NCI-H2196 (cell line): ENCODE results near the gene LRRK2.
"Not testable (repeated sequence)": the region's sequence is repeated elsewhere in the genome, so short reads cannot be mapped to it uniquely, and the experiment has no call there.

Experiments
- DNase-seq: peaks from one replicate; lab custom pipeline; 2025; ENCODE audit not compliant: unreplicated experiment; lab: John Stamatoyannopoulos, UW

LRRK2 gene

DNA sequence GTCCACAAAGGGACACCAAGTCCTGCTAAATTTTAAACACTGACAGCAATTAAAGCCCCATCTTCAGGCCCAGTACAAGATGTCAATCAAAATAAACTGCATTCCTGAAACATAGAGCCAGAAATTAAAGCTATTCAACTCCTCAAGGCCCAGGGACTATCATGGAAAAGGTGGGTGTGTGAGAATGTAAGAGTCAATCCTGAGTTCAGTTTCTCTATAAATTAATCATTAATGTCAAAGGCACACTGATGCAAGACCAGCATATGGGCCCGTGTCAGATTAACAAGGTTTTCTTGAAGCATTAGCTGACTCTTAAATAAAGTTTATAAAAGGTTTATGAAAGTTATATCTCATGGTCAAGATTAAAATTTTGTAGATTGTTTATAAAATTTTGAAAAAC lies 13.6 kb upstream of the LRRK2 start:
- not testable (repeated sequence) for DNase-seq

DNA sequence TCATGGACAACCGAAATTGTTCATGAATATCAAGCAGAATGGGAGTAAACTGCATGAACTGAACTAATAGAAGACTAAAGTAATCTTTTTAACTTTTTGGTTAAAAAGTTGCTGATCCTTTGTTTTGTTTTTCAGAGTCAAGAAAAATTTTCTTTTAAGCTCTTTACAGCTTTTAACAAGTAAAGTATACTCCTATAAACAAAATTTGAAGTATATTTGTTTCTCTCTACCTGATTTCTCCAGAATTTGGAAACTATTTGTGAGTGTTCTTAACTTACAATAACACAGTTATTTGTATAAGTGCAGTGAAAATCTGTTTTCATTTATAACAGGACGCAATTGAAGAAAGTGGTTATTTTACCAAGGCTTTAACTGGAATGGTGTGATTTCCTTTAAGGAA lies 12.2 kb upstream of the LRRK2 start:
- no peak for DNase-seq

DNA sequence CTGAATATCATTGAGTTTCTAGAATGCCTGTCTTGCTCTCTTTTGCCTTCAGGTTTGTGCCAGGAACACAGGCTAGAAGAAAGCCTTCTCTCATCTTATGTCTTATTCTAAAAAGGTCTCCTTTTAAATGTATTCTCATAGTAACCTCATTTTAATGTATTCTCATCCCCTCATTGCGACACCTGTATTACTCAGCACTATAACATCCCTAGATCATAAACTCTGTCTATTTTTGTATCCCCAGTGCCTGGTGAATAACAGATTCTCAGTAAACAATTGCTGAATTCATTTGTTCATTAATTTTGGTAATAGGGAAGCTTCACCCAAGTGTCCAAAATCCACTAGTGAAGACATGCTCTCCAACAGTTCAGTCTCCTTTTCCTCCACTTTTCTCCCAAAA lies 8.8 kb upstream of the LRRK2 start:
- no peak for DNase-seq

DNA sequence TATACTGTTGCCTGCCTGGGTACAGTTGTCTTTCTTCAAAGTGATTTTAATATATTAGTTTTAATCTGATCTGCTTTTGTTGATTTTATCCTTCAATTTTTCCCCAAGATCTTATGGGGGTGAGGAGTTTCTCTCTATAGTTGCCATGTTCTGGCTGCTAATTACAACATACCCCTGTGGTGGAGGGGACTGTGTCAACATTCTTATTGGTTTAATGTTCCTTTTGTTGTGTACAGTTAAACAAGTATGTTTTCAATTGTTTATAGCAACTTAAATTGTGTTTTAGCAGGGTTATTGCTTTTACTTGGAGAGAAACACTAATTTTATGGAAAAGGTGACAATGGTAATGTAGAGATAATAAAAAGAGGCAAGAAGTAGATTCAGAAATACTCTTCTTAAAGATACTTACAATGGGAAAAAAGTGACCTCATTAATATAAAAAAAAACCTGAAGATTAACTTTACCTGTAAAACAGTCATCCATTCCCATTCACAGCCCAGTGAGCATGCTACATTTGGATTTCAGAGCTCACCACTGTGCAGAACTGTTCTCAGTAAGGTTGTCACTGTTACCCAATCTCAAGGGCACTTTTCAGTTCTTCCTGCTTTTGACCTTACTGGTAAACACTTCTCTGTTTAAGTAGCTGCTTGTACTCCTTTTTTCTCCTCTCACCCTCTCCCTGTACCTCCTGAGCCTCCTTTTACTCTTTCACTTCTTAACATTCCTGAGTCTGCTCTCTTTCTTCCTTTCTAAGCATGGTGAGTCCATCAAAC lies 8.1 kb upstream of the LRRK2 start:
- no peak for DNase-seq

DNA sequence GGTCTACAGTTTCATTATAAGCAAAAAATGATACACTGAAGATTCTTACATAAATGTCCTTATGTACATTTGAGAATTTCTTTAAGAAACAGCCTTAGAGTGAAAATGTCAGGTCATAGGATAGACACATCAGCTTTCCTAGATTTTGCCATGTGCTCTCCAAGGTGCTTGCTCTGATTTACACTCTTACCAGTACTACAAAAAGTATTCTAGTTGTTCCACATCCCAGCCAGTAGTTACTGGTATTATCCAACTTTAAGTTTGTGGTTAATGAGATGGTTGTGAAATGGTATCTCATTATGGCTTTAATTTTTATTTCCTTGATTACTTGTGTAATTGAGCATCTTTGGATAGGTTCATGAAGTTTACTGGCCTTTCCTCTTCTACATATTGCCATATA lies 5.0 kb upstream of the LRRK2 start:
- no peak for DNase-seq

DNA sequence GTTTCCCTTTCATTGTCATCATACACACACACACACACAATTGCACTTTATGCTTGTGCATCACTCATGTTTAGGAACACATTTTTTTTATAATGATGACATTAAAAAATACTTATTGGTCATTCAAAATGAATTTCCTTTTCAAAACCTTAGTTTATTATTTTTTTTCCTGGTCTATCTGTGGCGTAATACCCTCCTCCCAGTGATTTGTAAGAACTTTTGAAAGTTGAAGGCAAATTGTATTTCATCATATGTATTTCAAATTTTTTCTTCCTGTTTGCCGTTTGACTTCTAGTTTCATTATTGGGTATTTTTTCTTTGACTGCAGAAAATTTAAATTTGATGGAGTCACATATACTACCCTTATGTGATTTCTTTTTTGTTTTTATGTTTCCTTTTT lies 2.5 kb upstream of the LRRK2 start:
- DNase-seq: no peak

DNA sequence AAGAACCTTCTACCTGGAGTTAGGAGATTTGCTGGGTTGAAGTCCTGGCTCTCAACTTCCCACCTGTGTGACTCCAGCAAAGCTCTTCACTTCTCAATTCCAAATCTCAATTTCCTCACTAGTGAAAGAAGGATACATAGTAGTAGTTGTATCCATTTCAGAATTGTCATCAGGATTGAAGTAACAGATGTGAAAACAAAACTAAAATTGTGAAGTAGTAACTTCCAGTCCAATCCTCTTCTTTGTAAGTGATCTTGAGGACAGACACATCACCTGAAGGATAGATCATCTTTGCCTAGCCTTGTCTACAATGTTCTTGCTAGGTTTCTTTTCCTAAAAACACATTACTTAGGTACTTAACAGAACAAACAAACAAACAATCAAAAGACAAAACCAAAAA lies 1.2 kb upstream of the LRRK2 start:
- DNase-seq: no peak

DNA sequence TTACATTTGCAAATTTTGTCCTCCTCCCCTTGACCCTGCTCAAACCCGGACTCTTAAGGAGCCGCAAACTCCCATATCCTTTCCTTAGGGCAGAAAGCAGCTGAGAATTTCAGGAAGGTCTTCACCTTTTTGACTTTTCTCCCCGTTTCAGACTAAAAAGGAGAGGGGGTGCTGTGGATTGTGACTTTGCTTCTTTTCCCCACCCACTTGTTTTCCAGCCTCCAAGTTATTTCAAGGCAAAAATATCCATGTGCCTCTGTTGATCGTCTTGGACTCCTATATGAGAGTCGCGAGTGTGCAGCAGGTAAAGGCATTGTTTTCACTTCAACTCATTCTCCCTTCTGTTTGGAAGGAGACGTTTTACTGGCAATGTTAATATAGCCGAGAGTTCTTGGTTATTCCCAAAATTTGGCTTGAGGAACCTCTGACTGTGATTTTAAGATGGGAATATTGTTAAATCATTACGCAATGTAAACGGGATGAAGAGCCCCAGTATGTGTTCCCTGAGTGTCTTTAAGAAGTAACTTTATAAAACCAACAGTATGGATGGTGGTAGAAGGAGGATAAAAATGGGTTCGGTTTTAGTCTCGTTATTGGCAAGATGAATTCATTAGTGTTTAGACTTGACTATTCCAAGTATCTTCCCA lies 663 bp downstream of the LRRK2 start:
- DNase-seq: no peak

DNA sequence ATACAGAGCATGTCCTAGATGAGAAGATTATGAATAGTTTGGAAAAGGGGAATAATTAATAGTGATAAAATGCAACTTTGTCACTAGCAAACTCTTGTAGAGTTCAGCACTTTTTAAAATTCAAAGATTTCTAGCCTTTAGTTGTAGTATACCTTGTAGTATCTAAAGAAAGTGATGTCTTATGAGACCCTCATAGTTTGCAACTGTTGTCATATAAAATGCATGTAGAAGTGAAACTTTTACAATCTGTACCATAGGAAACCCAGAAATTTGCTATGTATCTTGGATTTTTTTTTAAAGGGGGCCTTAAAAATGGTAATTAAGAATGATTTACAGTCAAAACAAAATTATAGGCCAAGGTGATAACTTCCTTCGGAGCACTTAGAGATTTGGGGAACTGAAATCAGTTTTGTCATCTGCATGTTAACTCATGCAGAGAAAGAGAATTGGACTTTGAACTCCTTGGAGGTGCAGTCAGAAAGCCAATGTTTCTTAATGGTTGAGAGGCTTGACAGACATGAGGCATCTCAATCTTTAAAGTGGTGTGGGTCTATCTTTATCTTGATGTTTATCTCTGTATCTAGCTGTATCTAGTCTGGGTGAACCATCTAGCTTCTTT lies 1.3 kb downstream of the LRRK2 start:
- DNase-seq: no peak

DNA sequence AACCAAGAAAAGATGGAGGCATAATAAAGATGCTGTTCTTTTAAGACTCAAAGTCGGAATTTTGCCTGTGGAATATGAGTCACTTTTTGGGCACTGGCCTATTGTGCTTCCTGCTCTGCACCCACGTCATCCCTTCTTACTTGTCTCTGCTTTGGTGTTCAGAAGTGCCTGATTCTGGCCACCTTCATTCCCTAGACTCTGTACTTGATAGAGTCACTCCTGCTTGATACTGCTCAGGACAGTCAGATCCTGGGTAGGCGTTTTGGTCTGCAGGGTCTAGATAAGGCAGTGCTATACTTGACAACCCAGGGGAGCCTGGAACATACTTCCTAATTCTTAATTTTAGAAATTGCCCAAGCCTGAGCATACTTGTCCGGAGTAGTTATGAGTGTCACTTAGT lies 1.9 kb downstream of the LRRK2 start:
- no peak for DNase-seq

DNA sequence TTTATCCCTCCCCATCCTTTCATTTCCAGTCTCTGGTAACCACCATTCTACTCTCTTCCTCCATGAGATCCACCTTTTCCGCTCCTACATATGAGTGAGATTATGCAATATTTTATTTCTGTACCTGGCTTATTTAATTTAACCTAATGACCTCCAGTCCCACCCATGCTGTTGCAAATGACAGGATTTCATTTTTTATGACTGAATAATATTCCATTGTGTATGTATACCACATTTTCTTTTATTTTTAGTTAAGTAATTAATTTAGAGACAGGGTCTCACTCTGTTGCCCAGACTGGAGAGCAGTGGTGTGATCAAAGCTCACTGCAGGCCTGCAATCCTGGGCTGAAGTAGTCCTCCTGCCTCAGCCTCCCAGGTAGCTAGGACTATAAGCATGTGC lies 2.6 kb downstream of the LRRK2 start:
- DNase-seq: no peak

DNA sequence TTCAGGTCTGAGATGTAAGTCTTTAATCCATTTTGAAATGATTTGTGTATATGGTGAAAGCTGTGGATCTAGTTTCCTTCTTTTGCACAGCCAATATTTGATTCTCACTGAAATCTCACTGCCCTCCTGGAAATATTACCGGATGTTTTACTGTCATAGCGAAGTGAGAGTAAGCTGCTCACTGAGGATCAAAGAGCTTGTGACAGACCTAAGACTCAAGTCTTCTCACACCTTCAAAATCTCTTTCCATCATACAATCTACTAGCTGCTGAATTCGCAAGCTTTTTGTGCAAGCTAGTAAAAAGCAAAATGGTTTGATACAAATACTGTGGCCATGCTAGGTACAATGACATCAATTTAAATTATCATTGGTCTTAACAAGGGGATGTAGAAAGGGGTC lies 3.9 kb downstream of the LRRK2 start:
- DNase-seq: no peak

DNA sequence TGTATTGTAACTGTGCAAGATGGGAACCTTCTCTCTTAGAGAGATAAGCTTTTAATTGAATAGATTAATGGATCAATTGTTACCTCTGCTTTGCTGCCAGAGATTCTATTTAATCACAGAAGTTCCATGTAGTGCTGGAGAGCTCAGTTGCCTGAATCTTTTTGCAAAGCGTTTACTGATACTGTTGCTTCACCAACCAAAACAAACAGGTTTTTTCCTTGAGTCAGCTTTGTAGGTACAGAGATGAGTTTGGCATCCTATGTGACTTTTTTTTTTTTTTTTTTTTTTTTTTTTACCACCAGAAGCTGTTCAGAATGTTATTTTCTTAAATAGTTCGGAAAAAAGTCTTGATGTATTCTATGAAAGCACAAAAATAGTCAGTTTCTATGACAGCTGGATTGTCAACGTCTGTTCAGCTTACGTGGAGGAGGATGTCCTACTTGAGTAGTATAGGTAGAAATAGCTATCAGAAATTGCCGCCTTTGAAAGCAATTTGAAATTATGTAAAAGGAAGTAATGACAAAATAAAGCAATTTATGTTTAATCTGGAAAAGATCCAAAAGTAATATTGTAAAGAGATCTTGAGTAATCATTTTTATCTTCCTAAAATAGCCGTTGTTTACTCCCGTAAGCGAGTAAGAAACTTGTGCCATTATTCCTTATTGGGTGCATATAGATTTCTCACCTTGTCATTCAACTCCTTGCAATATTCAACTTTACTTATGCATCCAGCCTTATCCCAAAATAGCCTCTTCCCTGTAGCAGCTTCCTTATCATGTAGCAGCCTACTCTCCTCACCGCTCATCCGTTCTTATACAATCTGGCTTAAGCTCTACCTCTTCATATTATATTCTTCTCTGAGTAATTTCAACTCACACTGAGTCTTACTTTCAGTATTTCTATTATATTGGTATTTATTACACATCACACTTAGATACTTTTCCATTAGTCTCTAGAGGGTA lies 5.2 kb downstream of the LRRK2 start:
- no peak for DNase-seq

DNA sequence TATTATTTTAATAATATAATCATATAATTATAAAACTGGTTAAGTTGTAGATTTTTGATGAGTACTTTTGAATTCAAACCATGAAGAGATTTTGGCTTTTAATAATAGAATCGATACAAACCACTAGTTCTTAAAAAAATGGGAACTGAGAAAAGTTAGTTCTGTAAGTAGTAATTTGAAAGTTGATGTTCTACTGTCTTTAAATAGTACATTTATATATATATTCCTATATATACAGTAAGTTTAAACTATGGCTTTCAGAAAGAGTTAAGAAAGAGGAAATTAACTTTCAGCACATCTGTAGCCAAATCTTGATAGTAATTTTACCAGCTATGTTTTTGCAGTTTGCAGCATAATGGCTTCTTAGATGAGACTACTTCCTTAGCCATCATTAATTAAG lies 7.8 kb downstream of the LRRK2 start:
- DNase-seq: no peak

DNA sequence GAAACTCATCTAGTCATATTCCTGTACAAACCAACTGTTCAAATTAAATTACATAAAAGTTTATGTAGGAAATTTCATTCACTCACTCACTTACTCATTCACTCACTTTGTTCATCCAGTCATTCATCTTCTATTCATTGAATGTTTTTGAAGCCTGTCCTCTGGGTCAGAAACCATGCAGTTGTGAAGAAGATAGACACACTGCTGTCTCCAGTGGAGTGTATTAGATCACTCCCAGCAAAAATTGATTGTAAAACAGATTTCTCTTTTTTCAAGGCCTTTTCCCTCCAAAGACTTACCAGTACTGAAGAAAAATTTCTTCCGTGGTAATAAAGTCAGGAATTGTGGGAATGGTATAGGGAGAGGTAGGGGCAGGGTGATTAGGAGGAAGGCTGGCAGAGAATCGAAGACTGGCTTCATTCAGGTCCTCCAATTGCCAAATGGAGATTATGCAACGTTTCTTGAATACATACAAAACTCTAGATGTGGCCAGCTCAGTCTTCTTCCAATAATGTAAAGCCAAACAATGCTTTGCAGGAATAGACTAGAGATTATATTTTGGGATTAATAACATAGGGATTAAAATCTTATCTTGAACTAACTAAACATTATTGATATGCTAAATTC lies 9.1 kb downstream of the LRRK2 start:
- no peak for DNase-seq

DNA sequence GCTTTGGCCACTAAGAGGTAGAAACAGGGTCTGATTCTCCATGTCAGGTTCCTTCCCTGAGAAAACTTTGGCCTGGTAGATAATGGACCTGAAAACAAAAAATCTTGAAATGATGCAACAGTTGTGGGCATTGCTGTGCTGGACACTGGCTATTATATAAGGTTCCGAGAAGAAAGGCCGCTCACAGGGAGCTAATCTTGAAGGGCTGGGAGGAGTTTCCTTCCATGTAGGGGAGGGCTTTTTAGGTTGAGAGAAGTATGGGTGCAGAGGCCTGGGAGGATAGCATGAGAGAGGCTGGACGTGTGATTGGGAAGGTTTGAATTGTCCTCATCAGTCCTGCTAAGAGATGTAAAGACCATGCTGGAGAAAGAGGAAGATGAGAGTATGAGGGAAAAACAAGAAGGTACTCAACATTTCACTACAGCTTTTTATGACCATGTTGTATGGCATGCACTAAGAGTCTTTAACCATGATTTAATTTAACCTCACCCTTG lies 11.6 kb downstream of the LRRK2 start:
- no peak for DNase-seq

DNA sequence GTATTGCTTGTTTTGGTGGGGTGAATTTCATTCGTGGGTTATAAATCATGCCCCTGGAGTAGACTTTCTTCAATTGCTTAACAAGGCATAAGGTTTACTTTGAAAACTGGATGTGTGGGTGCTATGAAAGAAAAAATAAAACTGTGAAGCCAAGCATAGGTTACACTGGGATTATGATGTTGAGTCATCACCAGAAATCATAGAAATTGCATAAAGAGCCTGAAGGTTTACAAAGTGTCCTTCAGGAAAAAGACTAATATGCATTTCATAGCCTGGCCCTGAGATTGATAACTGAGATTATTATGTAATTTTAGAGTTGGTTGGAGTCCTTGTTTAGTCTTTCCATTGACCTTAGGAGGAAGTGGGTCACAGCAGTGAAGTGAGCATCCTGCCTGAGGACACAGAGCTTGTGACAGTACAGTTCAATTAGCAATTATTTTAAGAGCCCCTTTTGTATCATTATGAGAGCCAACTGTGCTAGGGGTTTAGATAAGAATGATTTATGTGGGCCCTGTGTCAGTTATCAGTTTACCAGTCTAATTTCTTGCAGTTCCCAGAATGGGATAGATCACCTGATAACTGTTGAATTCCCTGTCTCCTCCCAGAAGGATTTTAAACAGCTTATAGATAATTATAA lies 13.6 kb downstream of the LRRK2 start:
- no peak for DNase-seq

DNA sequence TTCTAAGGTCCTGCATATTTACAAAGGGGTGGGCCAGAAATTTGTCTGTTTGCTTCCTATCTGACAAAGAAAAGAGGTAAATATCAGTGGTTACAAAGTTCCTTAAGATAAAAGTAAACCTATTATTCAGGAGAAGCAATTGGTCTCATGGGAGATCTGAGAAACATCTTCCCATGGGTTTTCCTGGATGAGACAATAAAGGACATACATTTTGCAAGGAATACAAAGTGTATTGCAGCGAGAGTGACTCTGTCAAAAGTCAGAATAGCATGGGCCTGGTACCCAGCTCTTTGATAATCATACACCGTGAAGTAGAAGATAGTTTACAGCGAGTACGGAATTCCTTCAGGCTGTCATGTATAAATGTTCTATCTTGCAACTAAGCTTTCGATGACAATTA lies 14.2 kb downstream of the LRRK2 start:
- no peak for DNase-seq

DNA sequence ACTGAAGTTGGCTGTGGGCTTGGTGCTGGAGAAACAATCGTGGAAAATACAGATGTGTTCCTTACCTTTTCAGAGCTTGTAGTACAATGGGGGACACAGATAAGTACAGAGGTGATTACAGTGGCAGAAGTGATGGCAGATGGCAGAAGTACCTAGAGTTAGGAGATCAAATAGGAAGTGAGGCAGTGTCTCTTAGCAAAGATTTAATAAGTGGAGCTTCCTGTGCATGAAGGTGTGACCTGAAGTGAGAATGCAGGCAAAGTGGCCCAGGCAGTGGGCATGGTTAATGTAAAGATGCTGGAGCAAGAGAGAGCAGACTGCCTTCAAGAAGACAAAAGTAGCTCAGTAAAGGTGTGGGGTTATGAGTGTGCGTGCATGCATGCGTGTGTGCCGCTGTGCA lies 16.0 kb downstream of the LRRK2 start:
- no peak for DNase-seq

DNA sequence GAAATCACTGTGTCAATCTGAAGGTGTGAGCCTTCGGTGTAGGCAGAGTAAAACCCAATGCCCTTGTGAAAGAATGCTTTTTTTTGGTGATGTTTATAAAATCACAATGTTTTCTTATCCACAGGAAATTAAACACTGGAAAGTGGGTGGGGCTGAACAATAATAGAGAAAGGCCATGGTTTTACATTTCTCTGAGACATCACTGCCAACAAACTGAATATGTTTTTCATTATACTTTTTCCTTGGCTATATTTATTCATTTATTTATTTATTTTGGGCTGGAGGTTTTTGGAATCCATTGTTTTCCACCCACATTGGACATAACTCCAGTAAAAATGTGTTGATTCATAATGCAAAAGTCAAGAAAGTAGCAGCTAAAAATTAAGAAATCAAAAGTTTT lies 16.9 kb downstream of the LRRK2 start:
- no peak for DNase-seq
